HepG2 (cell line): ENCODE data around the gene RUNDC1. TPM values are rescaled to one million over a fixed set of nuclear protein-coding genes. Genes with fewer than 3 reads are reported as not detected.

Experiments used
- GABPA ChIP-seq, 2 experiments: IDR thresholded peaks; 2 replicates each; pipeline ENCODE4 v1.6.1; 2011 to 2016; ENCODE audit warnings: low read depth in 2 of 2, low read length in 1 of 2, missing biosample characterization in 1 of 2, missing genetic modification characterization in 1 of 2
- HINFP ChIP-seq: sonication (generic); formaldehyde crosslinking; IDR thresholded peaks from 2 replicates; pipeline ENCODE4 v1.4.0; 2020; ENCODE audit warnings: low read depth, mild to moderate bottlenecking, missing genetic modification reagents
- KAT8 ChIP-seq: IDR thresholded peaks from 2 replicates; pipeline ENCODE4 v1.6.1; 2016; ENCODE audit warnings: missing genetic modification reagents, missing compliant biosample characterization
- SETDB1 ChIP-seq: sonication (generic); formaldehyde crosslinking; IDR thresholded peaks from 2 replicates; pipeline ENCODE4 v1.5.1; 2020; ENCODE audit warnings: missing genetic modification reagents, mild to moderate bottlenecking, borderline replicate concordance
- ZFP82 ChIP-seq: sonication (generic); formaldehyde crosslinking; IDR thresholded peaks from 2 replicates; pipeline ENCODE4 v1.5.1; 2020; ENCODE audit warnings: mild to moderate bottlenecking, missing genetic modification reagents, borderline replicate concordance
- ZNF253 ChIP-seq: sonication (generic); formaldehyde crosslinking; IDR thresholded peaks from 2 replicates; pipeline ENCODE4 v1.8.0; 2022; ENCODE audit warnings: mild to moderate bottlenecking, missing genetic modification reagents, borderline replicate concordance
- ZNF382 ChIP-seq: sonication (generic); formaldehyde crosslinking; IDR thresholded peaks from 2 replicates; pipeline ENCODE4 v1.5.0; 2020; ENCODE audit warnings: missing genetic modification reagents, mild to moderate bottlenecking, borderline replicate concordance
- ZNF510 ChIP-seq: sonication (generic); formaldehyde crosslinking; IDR thresholded peaks from 2 replicates; pipeline ENCODE4 v1.4.0; 2020; ENCODE audit warnings: low read depth, mild to moderate bottlenecking, missing genetic modification reagents
- ZNF570 ChIP-seq: sonication (generic); formaldehyde crosslinking; IDR thresholded peaks from 2 replicates; pipeline ENCODE4 v1.4.0; 2020; ENCODE audit warnings: mild to moderate bottlenecking, missing genetic modification reagents, borderline replicate concordance
- ZNF660 ChIP-seq: sonication (generic); formaldehyde crosslinking; IDR thresholded peaks from 2 replicates; pipeline ENCODE4 v1.5.1; 2020; ENCODE audit warnings: mild to moderate bottlenecking, low read depth, missing genetic modification reagents, borderline replicate concordance
- ZNF703 ChIP-seq: sonication (generic); formaldehyde crosslinking; IDR thresholded peaks from 2 replicates; pipeline ENCODE4 v1.5.1; 2020; ENCODE audit warnings: missing genetic modification reagents, mild to moderate bottlenecking, moderate library complexity, borderline replicate concordance
- ZNF737 ChIP-seq: sonication (generic); formaldehyde crosslinking; IDR thresholded peaks from 2 replicates; pipeline ENCODE4 v1.5.0; 2020; ENCODE audit warnings: missing genetic modification reagents, mild to moderate bottlenecking, borderline replicate concordance
- ZNF766 ChIP-seq: sonication (generic); formaldehyde crosslinking; IDR thresholded peaks from 2 replicates; pipeline ENCODE4 v1.5.0; 2020; ENCODE audit warnings: missing genetic modification reagents, borderline replicate concordance
- ZNF790 ChIP-seq: sonication (generic); formaldehyde crosslinking; IDR thresholded peaks from 2 replicates; pipeline ENCODE4 v1.8.0; 2022; ENCODE audit warnings: missing genetic modification reagents, mild to moderate bottlenecking, borderline replicate concordance
- ZNF883 ChIP-seq: sonication (generic); formaldehyde crosslinking; IDR thresholded peaks from 2 replicates; pipeline ENCODE4 v1.5.1; 2020; ENCODE audit warnings: mild to moderate bottlenecking, missing genetic modification reagents; ENCODE audit errors: not compliant biosample characterization
- polyA plus RNA-seq, 8 experiments: library from polyadenylated mRNA; depleted of rRNA in 3 of 8; stranded (reverse) in 7 of 8; unstranded in 1 of 8; fragments of >200 nt; fragmentation: Illumina TruSeq in 4 of 8; extraction: Trizol in 4 of 8; gene quantifications; 2 replicates each; pipeline versions ENCODE4 v1.2.1 to v1.2.3, GENCODE V29; 2011 to 2016; ENCODE audit warnings: low read depth in 4 of 8, missing spikeins in 1 of 8, mixed read lengths in 1 of 8; ENCODE audit not compliant: insufficient read depth in 1 of 8
- total RNA-seq, 5 experiments: library from RNA; depleted of rRNA; stranded (reverse); fragments of >200 nt; fragmentation: Illumina TruSeq; extraction: Trizol; gene quantifications; 2 replicates each; pipeline ENCODE4 v1.2.3, GENCODE V29; 2016; ENCODE audit warnings: low read depth in 1 of 5
- TF ChIP-seq, protein P1 (sequence below): sonication (generic); formaldehyde crosslinking; IDR thresholded peaks from 2 replicates; pipeline ENCODE4 v1.8.0; 2023; ENCODE audit warnings: mild to moderate bottlenecking, missing genetic modification reagents
- TF ChIP-seq, protein P2 (sequence below): sonication (generic); formaldehyde crosslinking; IDR thresholded peaks from 2 replicates; pipeline ENCODE4 v1.8.0; 2022; ENCODE audit warnings: mild to moderate bottlenecking, missing genetic modification reagents, borderline replicate concordance
- TF ChIP-seq, protein P3 (sequence below): sonication (generic); formaldehyde crosslinking; IDR thresholded peaks from 2 replicates; pipeline ENCODE4 v1.4.0; 2020; ENCODE audit warnings: mild to moderate bottlenecking, missing genetic modification reagents
- TF ChIP-seq, protein P4 (sequence below): sonication (generic); formaldehyde crosslinking; IDR thresholded peaks from 2 replicates; pipeline ENCODE4 v1.9.0; 2021; ENCODE audit warnings: missing genetic modification reagents, mild to moderate bottlenecking, borderline replicate concordance
- TF ChIP-seq, protein P5 (sequence below): sonication (generic); formaldehyde crosslinking; IDR thresholded peaks from 2 replicates; pipeline ENCODE4 v1.9.0; 2022; ENCODE audit warnings: low read depth, missing genetic modification reagents

The RUNDC1 gene
- total and polyA plus RNA-seq, 2 of the 13 experiments (the other 11 are each of a cell fraction or from before 2014, with no cell fraction given): 10.3 to 11.4 TPM

GRCh38 chr17:42980766-42981397 is 517 bp downstream of the RUNDC1 start (continued):
- TF ChIP-seq ZNF790 (CRISPR knock-in tag) (peak; percentile 92), ZNF570 (no peak), ZNF883 (CRISPR knock-in tag) (peak; percentile 89), ZNF766 (CRISPR knock-in tag) (no peak), ZFP82 (CRISPR knock-in tag) (peak; percentile 26; the same call in 1 of the 2 replicates), GABPA (IDR thresholded peaks at IDR 0.05; ENCODE audit: low read depth, low read length) (no peak), GABPA (CRISPR knock-in tag; IDR thresholded peaks at IDR 0.05; ENCODE audit: low read depth) (no peak), ZNF382 (no peak), ZNF737 (CRISPR knock-in tag) (no peak), ZNF703 (CRISPR knock-in tag) (no peak), ZNF253 (CRISPR knock-in tag) (no peak), HINFP (CRISPR knock-in tag) (peak; percentile 30; the same call in 1 of the 2 replicates), KAT8 (peak; percentile 15; the same call in 1 of the 2 replicates), ZNF510 (0 out of 2 replicates have a peak, but pooled peaks have one; percentile 46), SETDB1 (CRISPR knock-in tag) (no peak), ZNF660 (no peak)
- TF ChIP-seq, protein P1, sequence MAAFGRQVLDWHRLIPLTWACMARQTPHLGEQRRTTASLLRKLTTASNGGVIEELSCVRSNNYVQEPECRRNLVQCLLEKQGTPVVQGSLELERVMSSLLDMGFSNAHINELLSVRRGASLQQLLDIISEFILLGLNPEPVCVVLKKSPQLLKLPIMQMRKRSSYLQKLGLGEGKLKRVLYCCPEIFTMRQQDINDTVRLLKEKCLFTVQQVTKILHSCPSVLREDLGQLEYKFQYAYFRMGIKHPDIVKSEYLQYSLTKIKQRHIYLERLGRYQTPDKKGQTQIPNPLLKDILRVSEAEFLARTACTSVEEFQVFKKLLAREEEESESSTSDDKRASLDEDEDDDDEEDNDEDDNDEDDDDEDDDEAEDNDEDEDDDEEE (CRISPR knock-in tag): peak; percentile 73
- TF ChIP-seq, protein P2, sequence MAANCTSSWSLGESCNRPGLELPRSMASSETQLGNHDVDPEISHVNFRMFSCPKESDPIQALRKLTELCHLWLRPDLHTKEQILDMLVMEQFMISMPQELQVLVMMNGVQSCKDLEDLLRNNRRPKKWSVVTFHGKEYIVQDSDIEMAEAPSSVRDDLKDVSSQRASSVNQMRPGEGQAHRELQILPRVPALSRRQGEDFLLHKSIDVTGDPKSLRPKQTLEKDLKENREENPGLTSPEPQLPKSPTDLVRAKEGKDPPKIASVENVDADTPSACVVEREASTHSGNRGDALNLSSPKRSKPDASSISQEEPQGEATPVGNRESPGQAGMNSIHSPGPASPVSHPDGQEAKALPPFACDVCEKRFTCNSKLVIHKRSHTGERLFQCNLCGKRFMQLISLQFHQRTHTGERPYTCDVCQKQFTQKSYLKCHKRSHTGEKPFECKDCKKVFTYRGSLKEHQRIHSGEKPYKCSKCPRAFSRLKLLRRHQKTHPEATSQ (CRISPR knock-in tag): no peak
- TF ChIP-seq, protein P3, sequence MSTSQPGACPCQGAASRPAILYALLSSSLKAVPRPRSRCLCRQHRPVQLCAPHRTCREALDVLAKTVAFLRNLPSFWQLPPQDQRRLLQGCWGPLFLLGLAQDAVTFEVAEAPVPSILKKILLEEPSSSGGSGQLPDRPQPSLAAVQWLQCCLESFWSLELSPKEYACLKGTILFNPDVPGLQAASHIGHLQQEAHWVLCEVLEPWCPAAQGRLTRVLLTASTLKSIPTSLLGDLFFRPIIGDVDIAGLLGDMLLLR (CRISPR knock-in tag): peak; percentile 49; the same call in 1 of the 2 replicates
- TF ChIP-seq, protein P4, sequence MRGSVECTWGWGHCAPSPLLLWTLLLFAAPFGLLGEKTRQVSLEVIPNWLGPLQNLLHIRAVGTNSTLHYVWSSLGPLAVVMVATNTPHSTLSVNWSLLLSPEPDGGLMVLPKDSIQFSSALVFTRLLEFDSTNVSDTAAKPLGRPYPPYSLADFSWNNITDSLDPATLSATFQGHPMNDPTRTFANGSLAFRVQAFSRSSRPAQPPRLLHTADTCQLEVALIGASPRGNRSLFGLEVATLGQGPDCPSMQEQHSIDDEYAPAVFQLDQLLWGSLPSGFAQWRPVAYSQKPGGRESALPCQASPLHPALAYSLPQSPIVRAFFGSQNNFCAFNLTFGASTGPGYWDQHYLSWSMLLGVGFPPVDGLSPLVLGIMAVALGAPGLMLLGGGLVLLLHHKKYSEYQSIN: no peak
- TF ChIP-seq, protein P5, sequence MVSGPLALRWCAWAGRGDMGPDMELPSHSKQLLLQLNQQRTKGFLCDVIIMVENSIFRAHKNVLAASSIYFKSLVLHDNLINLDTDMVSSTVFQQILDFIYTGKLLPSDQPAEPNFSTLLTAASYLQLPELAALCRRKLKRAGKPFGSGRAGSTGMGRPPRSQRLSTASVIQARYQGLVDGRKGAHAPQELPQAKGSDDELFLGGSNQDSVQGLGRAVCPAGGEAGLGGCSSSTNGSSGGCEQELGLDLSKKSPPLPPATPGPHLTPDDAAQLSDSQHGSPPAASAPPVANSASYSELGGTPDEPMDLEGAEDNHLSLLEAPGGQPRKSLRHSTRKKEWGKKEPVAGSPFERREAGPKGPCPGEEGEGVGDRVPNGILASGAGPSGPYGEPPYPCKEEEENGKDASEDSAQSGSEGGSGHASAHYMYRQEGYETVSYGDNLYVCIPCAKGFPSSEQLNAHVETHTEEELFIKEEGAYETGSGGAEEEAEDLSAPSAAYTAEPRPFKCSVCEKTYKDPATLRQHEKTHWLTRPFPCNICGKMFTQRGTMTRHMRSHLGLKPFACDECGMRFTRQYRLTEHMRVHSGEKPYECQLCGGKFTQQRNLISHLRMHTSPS (CRISPR knock-in tag): peak; percentile 75; the same call in 1 of the 2 replicates
